Adipocyte (in vitro differentiated cells): ENCODE results near the gene C1QTNF1.

Source experiments
- DNase-seq: peaks from one replicate; pipeline ENCODE4 v3.0.0-alpha.2; 2015; ENCODE audit warnings: low read depth
- H3K27me3 ChIP-seq: replicated peaks from 2 replicates; pipeline ENCODE4 v1.7.0; 2013; ENCODE audit warnings: mild to moderate bottlenecking, low read length, moderate library complexity; ENCODE audit not compliant: control insufficient read depth, insufficient read depth
- H3K36me3 ChIP-seq: 2 replicates; pipeline ENCODE4 v1.7.0; 2013; ENCODE audit warnings: low read length, mild to moderate bottlenecking, moderate library complexity; ENCODE audit not compliant: control insufficient read depth, insufficient read depth, severe bottlenecking
- H3K4me1 ChIP-seq: 2 replicates; pipeline ENCODE4 v1.7.0; 2013; ENCODE audit warnings: mild to moderate bottlenecking, low read length, moderate library complexity; ENCODE audit not compliant: control insufficient read depth, insufficient read depth
- H3K4me3 ChIP-seq: 2 replicates; pipeline ENCODE4 v1.7.0; 2013; ENCODE audit warnings: mild to moderate bottlenecking, low read length, moderate library complexity
- H3K9ac ChIP-seq: 2 replicates; pipeline ENCODE4 v1.7.0; 2013; ENCODE audit warnings: mild to moderate bottlenecking, low read length, moderate library complexity
- H3K9me3 ChIP-seq: 2 replicates; pipeline ENCODE4 v1.7.0; 2013; ENCODE audit warnings: mild to moderate bottlenecking, low read length, moderate library complexity; ENCODE audit not compliant: control insufficient read depth

C1QTNF1 gene

DNA sequence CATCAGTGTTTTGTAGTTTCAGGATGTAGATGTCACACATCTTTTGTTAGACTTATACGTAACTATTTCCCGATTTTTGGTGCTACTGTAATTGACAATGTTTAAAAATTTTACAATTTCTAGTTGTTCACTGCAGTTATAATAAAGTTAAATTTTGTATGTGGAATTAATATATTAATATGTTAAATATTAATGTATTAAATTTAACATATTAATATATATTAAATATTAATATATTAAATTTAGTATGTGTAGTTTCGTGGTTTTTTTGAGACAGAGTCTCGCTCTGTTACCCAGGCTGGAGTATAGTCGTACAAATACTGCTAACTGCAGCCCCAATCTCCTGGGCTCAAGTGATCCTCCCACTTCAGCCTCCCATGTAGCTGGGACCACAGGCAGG, 38.6 kb upstream of the C1QTNF1 start:
- Histone ChIP-seq H3K4me3 (no peak overlapping the region), H3K9me3 (no peaks in the 10 kb centered on the region), H3K27me3 (no peaks in the 10 kb centered on the region), H3K9ac (no peak overlapping the region), H3K36me3 (peaks cover 3% of the 10 kb centered on the region), H3K4me1 (peaks cover 17% of the 10 kb centered on the region)
- no peak for DNase-seq

GRCh38 chr17:78986048-78986648, 37.8 kb upstream of the C1QTNF1 start:
- DNase-seq: peak; percentile 17
- no peaks in the 10 kb centered on the region for H3K9me3 ChIP-seq
- H3K27me3 ChIP-seq: no peaks in the 10 kb centered on the region
- peak overlapping the region; percentile 78 for H3K4me3 ChIP-seq
- H3K9ac ChIP-seq: peak overlapping the region; percentile 79
- peaks cover 17% of the 10 kb centered on the region for H3K4me1 ChIP-seq
- H3K36me3 ChIP-seq: peaks cover 11% of the 10 kb centered on the region

DNA sequence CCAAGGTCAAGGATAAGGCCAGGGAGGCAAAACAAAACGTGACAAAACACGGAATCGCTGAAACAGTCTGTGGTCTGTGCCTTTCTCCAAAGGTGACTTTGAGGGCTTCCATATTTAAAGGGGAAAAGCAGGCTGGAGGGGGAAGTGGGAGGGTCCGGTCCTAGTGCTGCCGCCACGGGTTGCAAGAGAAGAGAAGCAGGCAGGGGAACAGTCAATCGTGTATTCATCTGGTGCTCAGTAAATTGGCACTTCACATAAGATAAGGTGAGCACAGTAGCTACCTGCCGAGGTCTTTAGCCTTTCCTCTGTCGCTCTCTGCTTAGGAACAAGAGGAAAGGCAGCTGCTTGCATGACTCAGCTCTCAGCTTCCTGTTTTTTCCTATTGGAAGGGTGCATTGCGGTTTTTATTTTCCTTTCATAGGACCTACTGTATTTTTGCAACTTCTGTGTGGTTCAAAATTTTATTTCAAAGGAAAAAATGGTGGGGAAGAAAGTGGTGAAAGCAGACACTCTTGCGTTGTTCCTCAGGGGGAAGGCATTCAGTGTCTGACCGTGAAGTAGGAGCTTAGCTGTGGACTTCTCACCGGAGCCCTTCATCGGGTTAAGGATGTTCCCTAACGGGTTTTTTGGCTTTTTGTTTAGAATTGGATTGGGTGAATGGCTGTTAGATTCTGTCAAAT, 37.2 kb upstream of the C1QTNF1 start:
- Histone ChIP-seq H3K36me3 (peaks cover 17% of the 10 kb centered on the region), H3K27me3 (no peaks in the 10 kb centered on the region), H3K9ac (peak overlapping the region; percentile 79), H3K9me3 (no peaks in the 10 kb centered on the region), H3K4me3 (peak overlapping the region; percentile 78), H3K4me1 (peaks cover 17% of the 10 kb centered on the region)
- DNase-seq: peak; percentile 50

DNA sequence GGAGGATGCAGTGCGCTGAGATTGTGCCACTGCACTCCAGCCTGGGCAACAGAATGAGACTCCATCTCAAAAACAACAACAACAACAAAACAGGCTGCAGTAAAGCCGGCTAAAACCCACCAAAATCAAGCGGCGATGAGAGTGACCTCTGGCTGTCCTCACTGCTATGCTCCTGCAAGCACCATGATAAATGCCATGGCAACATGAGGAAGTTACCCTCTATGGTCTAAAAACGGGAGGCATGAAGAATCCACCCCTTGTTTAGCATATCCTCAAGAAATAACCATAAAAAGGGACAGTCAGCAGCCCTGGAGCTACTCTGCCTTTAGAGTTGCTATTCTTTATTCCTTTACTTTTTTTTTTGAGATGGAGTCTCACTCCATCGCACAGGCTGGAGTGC, 35.8 kb upstream of the C1QTNF1 start:
- peaks cover 17% of the 10 kb centered on the region for H3K4me1 ChIP-seq
- no peak overlapping the region for H3K9ac ChIP-seq
- H3K4me3 ChIP-seq: no peak overlapping the region
- H3K27me3 ChIP-seq: no peaks in the 10 kb centered on the region
- no peak for DNase-seq
- H3K36me3 ChIP-seq: peaks cover 25% of the 10 kb centered on the region
- no peaks in the 10 kb centered on the region for H3K9me3 ChIP-seq

- Histone ChIP-seq H3K4me1 (peaks cover 17% of the 10 kb centered on the region), H3K9ac (no peak overlapping the region), H3K36me3 (peaks cover 41% of the 10 kb centered on the region), H3K9me3 (no peaks in the 10 kb centered on the region), H3K27me3 (no peaks in the 10 kb centered on the region), H3K4me3 (no peak overlapping the region)
- DNase-seq: no peak
These were observed 33.5 kb upstream of the C1QTNF1 start for GRCh38 chr17:78990349-78991016.

DNA sequence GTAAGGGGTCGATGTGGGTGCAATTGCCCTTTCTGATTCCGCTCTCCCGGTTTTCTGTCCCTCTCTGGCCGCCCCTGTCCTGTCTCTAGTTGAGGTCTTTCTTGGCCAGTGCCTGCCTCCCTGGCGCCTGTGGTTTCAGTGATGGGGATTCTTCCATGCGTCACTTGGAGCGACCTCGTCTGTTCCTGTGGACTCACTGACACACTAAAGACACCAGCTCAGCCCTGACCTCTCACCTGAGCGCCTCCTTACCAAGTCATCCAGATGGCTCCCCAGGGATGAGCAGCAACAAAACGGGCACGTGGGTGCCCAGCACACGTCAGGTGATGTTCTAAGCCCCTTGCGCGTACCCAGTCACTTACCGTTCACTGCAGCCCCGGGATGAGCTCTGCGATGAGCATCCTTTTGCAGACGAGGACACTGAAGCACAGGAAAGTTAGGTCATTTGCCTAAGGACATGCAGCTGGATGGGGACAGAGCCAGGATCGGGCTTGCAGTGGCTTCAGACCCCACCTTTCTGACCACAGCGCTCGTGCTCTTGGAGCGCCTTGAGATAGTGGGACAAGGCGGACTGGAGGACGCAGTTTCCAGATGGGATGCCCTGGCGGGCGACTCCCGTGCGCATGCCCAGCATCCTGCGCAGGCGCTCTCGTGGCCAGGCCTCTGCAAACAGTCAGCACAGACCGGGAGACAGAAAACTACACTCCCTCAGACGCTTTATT, 32.8 kb upstream of the C1QTNF1 start:
- peaks cover 47% of the 10 kb centered on the region for H3K36me3 ChIP-seq
- H3K27me3 ChIP-seq: no peaks in the 10 kb centered on the region
- H3K4me3 ChIP-seq: no peak overlapping the region
- peaks cover 10% of the 10 kb centered on the region for H3K4me1 ChIP-seq
- no peaks in the 10 kb centered on the region for H3K9me3 ChIP-seq
- no peak overlapping the region for H3K9ac ChIP-seq
- DNase-seq: no peak

- Histone ChIP-seq H3K27me3 (no peaks in the 10 kb centered on the region), H3K4me1 (peaks cover 2% of the 10 kb centered on the region), H3K4me3 (no peak overlapping the region), H3K9ac (no peak overlapping the region), H3K36me3 (peaks cover 55% of the 10 kb centered on the region), H3K9me3 (no peaks in the 10 kb centered on the region)
- DNase-seq: no peak
These were observed 31.9 kb upstream of the C1QTNF1 start for GRCh38 chr17:78991906-78992532.

DNA sequence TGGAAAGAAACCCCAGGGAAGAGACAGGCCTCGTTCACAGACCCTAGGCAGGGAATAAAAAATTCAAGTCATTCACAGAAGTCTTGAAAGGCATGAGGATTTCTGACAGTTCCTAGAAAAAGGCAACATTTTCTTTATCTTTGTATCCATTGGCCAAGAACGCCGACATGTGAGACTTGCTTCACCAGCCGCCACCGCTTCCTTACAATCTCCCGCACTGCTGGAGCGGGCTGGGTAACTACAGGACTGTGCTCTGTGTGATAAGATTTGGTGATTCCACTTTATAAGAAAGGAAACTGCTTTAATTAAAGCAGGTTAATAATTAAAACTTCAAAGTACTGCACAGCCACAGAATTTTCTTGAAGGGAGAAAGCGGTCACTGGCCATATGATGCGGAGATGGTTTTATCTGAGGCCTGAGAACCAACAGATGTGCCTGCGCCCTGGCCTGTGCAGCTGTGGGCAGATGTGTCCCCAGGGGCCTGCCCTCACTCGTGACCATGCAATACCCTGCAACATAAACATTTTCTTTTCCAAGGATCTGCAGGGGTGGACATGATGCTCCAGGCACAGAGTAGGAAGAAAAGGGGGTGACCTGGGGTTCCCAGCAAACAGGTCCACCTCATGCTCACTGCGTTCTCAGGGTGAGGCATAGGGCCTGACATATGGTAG, 31.3 kb upstream of the C1QTNF1 start:
- Histone ChIP-seq H3K9ac (peak overlapping the region; percentile 26), H3K27me3 (no peaks in the 10 kb centered on the region), H3K36me3 (peaks cover 61% of the 10 kb centered on the region), H3K4me1 (no peaks in the 10 kb centered on the region), H3K9me3 (no peaks in the 10 kb centered on the region), H3K4me3 (no peak overlapping the region)
- DNase-seq: no peak

GRCh38 chr17:78993241-78993956, 30.6 kb upstream of the C1QTNF1 start:
- peak; percentile 76 for DNase-seq
- no peaks in the 10 kb centered on the region for H3K4me1 ChIP-seq
- peaks cover 66% of the 10 kb centered on the region for H3K36me3 ChIP-seq
- peak overlapping the region; percentile 26 for H3K9ac ChIP-seq
- no peaks in the 10 kb centered on the region for H3K27me3 ChIP-seq
- no peaks in the 10 kb centered on the region for H3K9me3 ChIP-seq
- no peak overlapping the region for H3K4me3 ChIP-seq

GRCh38 chr17:78993981-78994671, 29.8 kb upstream of the C1QTNF1 start:
- H3K9ac ChIP-seq: no peak overlapping the region
- no peak for DNase-seq
- H3K9me3 ChIP-seq: no peaks in the 10 kb centered on the region
- peaks cover 66% of the 10 kb centered on the region for H3K36me3 ChIP-seq
- H3K4me3 ChIP-seq: no peak overlapping the region
- no peaks in the 10 kb centered on the region for H3K27me3 ChIP-seq
- H3K4me1 ChIP-seq: no peaks in the 10 kb centered on the region
